ENCODE results near the gene FMN1.

GRCh38 chr15:32881528-32881927, 313.0 kb downstream of the FMN1 start:
- TF ChIP-seq EZH2 (IDR thresholded peaks at IDR 0.05; ENCODE audit: low read depth) (no peak), CTCF (conservative IDR thresholded peaks at IDR 0.05) (no peak)
